Measurements from ENCODE around the gene ALPG.

The ALPG gene

GRCh38 chr2:232447091-232447620 lies 40.5 kb downstream of the ALPG start:
- TF ChIP-seq, protein P1, sequence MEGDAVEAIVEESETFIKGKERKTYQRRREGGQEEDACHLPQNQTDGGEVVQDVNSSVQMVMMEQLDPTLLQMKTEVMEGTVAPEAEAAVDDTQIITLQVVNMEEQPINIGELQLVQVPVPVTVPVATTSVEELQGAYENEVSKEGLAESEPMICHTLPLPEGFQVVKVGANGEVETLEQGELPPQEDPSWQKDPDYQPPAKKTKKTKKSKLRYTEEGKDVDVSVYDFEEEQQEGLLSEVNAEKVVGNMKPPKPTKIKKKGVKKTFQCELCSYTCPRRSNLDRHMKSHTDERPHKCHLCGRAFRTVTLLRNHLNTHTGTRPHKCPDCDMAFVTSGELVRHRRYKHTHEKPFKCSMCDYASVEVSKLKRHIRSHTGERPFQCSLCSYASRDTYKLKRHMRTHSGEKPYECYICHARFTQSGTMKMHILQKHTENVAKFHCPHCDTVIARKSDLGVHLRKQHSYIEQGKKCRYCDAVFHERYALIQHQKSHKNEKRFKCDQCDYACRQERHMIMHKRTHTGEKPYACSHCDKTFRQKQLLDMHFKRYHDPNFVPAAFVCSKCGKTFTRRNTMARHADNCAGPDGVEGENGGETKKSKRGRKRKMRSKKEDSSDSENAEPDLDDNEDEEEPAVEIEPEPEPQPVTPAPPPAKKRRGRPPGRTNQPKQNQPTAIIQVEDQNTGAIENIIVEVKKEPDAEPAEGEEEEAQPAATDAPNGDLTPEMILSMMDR (IDR thresholded peaks at IDR 0.05; ENCODE audit: low read length): no peak
- TF ChIP-seq EZH2 (IDR thresholded peaks at IDR 0.05; ENCODE audit: borderline replicate concordance, low read length): no peak
- peaks cover 4% of the 10 kb centered on the region for H3K4me1 ChIP-seq (ENCODE audit: insufficient read depth, low read length, severe bottlenecking)
- no peaks in the 10 kb centered on the region for H3F3A ChIP-seq (ENCODE audit: insufficient read depth, low read length)
- H3K9me3 ChIP-seq (ENCODE audit: low read length): no peaks in the 10 kb centered on the region
- H3K9me2 ChIP-seq (ENCODE audit: low read depth, low read length): no peaks in the 10 kb centered on the region
- no peak overlapping the region for H3K9ac ChIP-seq (ENCODE audit: low read length)
- H3K36me3 ChIP-seq (ENCODE audit: insufficient read depth, low read length): no peaks in the 10 kb centered on the region
- no peak overlapping the region for H3K27ac ChIP-seq (ENCODE audit: low read depth, low read length, poor library complexity, severe bottlenecking)
- no peak overlapping the region for H3K4me3 ChIP-seq (ENCODE audit: low read depth, low read length, poor library complexity, severe bottlenecking)
- H3K4me2 ChIP-seq (ENCODE audit: low read length): no peak overlapping the region
- no peaks in the 10 kb centered on the region for H3K27me3 ChIP-seq (ENCODE audit: insufficient read depth, low read length)
- H4K20me1 ChIP-seq (ENCODE audit: insufficient read depth, low read length): no peaks in the 10 kb centered on the region
- no peak overlapping the region for H2AFZ ChIP-seq (ENCODE audit: low read length)
- H3K79me2 ChIP-seq (ENCODE audit: insufficient read depth, low read length): no peaks in the 10 kb centered on the region

- Histone ChIP-seq H3K9ac (ENCODE audit: low read length) (no peak overlapping the region), H3K36me3 (ENCODE audit: insufficient read depth, low read length) (no peaks in the 10 kb centered on the region), H3K27ac (ENCODE audit: low read depth, low read length, poor library complexity, severe bottlenecking) (no peak overlapping the region), H3K4me1 (ENCODE audit: insufficient read depth, low read length, severe bottlenecking) (peaks cover 4% of the 10 kb centered on the region), H3F3A (ENCODE audit: insufficient read depth, low read length) (no peaks in the 10 kb centered on the region), H3K27me3 (ENCODE audit: insufficient read depth, low read length) (no peaks in the 10 kb centered on the region), H3K9me2 (ENCODE audit: low read depth, low read length) (no peaks in the 10 kb centered on the region), H3K4me2 (ENCODE audit: low read length) (no peak overlapping the region), H4K20me1 (ENCODE audit: insufficient read depth, low read length) (no peaks in the 10 kb centered on the region), H3K79me2 (ENCODE audit: insufficient read depth, low read length) (no peaks in the 10 kb centered on the region), H2AFZ (ENCODE audit: low read length) (no peak overlapping the region), H3K9me3 (ENCODE audit: low read length) (no peaks in the 10 kb centered on the region), H3K4me3 (ENCODE audit: low read depth, low read length, poor library complexity, severe bottlenecking) (no peak overlapping the region)
- TF ChIP-seq EZH2 (IDR thresholded peaks at IDR 0.05; ENCODE audit: borderline replicate concordance, low read length): no peak
- TF ChIP-seq, protein P1 (IDR thresholded peaks at IDR 0.05; ENCODE audit: low read length): no peak
Observed at GRCh38 chr2:232447638-232448303, 41.1 kb downstream of the ALPG start.

DNA sequence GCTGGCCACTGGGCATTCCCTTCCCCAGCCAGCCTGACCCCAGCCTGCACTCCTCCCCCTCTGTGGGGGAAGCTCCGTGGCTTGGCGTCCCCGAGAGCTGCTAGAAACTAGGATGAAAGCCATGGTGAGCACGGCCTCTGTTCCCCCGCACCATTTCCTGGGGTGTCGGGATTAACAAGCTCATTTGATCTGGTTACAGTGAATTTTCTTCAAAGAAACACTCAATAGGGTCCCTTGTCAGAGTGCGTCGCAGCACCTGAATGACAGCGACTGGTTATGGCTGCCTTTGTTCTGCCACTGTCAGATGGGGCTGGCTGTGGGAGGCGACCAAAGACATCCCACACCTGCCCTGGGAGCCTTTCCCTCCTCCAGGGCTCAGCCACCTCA lies 41.7 kb downstream of the ALPG start:
- Histone ChIP-seq H3K4me2 (ENCODE audit: low read length) (no peak overlapping the region), H3K79me2 (ENCODE audit: insufficient read depth, low read length) (no peaks in the 10 kb centered on the region), H4K20me1 (ENCODE audit: insufficient read depth, low read length) (no peaks in the 10 kb centered on the region), H3F3A (ENCODE audit: insufficient read depth, low read length) (no peaks in the 10 kb centered on the region), H3K27ac (ENCODE audit: low read depth, low read length, poor library complexity, severe bottlenecking) (no peak overlapping the region), H3K4me3 (ENCODE audit: low read depth, low read length, poor library complexity, severe bottlenecking) (no peak overlapping the region), H3K27me3 (ENCODE audit: insufficient read depth, low read length) (no peaks in the 10 kb centered on the region), H3K36me3 (ENCODE audit: insufficient read depth, low read length) (no peaks in the 10 kb centered on the region), H3K4me1 (ENCODE audit: insufficient read depth, low read length, severe bottlenecking) (peaks cover 4% of the 10 kb centered on the region), H2AFZ (ENCODE audit: low read length) (no peak overlapping the region), H3K9me2 (ENCODE audit: low read depth, low read length) (no peaks in the 10 kb centered on the region), H3K9ac (ENCODE audit: low read length) (no peak overlapping the region), H3K9me3 (ENCODE audit: low read length) (no peaks in the 10 kb centered on the region)
- no peak for TF ChIP-seq EZH2 (IDR thresholded peaks at IDR 0.05; ENCODE audit: borderline replicate concordance, low read length)
- TF ChIP-seq, protein P1 (IDR thresholded peaks at IDR 0.05; ENCODE audit: low read length): no peak
